ENCODE data around the gene SEC16A. TPM values are rescaled to one million over a fixed set of nuclear protein-coding genes. Genes with fewer than 3 reads are reported as not detected.

Gene SEC16A
- total RNA-seq, 6 experiments from 2014 or later, result 63.2 to 98.6 (median 75.5) TPM

- H3K27ac Mint-ChIP-seq, result no peak overlapping the region
- H3K36me3 Mint-ChIP-seq (ENCODE audit: low read depth), result peaks cover 18% of the 10 kb centered on the region; the same call in 1 of the 2 replicates
- H3K9me3 Mint-ChIP-seq, result no peaks in the 10 kb centered on the region
- no peak for DNase-seq
- no peak for TF ChIP-seq CTCF (IDR thresholded peaks at IDR 0.05)
- peaks cover 9% of the 10 kb centered on the region for H3K4me1 Mint-ChIP-seq (ENCODE audit: low read depth)
- H3K27me3 Mint-ChIP-seq (ENCODE audit: insufficient read depth), result peaks cover 6% of the 10 kb centered on the region
- H3K4me3 Mint-ChIP-seq, result no peak overlapping the region
These were observed 78.7 kb downstream of the SEC16A start for GRCh38 chr9:136403915-136404800.

GRCh38 chr9:136403538-136403914, 79.3 kb downstream of the SEC16A start:
- no peak overlapping the region for H3K27ac Mint-ChIP-seq
- H3K27me3 Mint-ChIP-seq (ENCODE audit: insufficient read depth), result peaks cover 6% of the 10 kb centered on the region
- TF ChIP-seq CTCF (IDR thresholded peaks at IDR 0.05), result no peak
- no peaks in the 10 kb centered on the region for H3K9me3 Mint-ChIP-seq
- no peak overlapping the region for H3K4me3 Mint-ChIP-seq
- peaks cover 9% of the 10 kb centered on the region for H3K4me1 Mint-ChIP-seq (ENCODE audit: low read depth)
- H3K36me3 Mint-ChIP-seq (ENCODE audit: low read depth), result peaks cover 13% of the 10 kb centered on the region; the same call in 1 of the 2 replicates
- DNase-seq, result no peak

- Mint-ChIP-seq H3K27me3 (ENCODE audit: insufficient read depth) (peaks cover 4% of the 10 kb centered on the region), H3K9me3 (no peaks in the 10 kb centered on the region), H3K4me3 (no peak overlapping the region), H3K27ac (peak overlapping the region; percentile 69; the same call in 1 of the 2 replicates), H3K36me3 (ENCODE audit: low read depth) (peaks cover 13% of the 10 kb centered on the region; the same call in 1 of the 2 replicates), H3K4me1 (ENCODE audit: low read depth) (peaks cover 14% of the 10 kb centered on the region)
- no peak for DNase-seq
- no peak for TF ChIP-seq CTCF (IDR thresholded peaks at IDR 0.05)
These were observed 80.8 kb downstream of the SEC16A start for GRCh38 chr9:136402067-136402466.

- H3K27me3 Mint-ChIP-seq (ENCODE audit: insufficient read depth), result peaks cover 4% of the 10 kb centered on the region
- H3K9me3 Mint-ChIP-seq, result no peaks in the 10 kb centered on the region
- H3K27ac Mint-ChIP-seq, result peak overlapping the region; percentile 69
- peaks cover 14% of the 10 kb centered on the region for H3K4me1 Mint-ChIP-seq (ENCODE audit: low read depth)
- no peak overlapping the region for H3K4me3 Mint-ChIP-seq
- DNase-seq, result no peak
- TF ChIP-seq CTCF (IDR thresholded peaks at IDR 0.05), result no peak
- H3K36me3 Mint-ChIP-seq (ENCODE audit: low read depth), result peaks cover 13% of the 10 kb centered on the region; the same call in 1 of the 2 replicates
These were observed 81.5 kb downstream of the SEC16A start for GRCh38 chr9:136401173-136401922.

GRCh38 chr9:136400038-136400834, 82.6 kb downstream of the SEC16A start, which contains the start of gene SNAPC4:
TSS of gene SNAPC4 (minus strand) at chr9:136400170. CDS start at chr9:136398428, 1,742 bp downstream.
- peak; percentile 95 for TF ChIP-seq CTCF (IDR thresholded peaks at IDR 0.05)
- peak within 1 kb of the TSS; percentile 95 for H3K4me3 Mint-ChIP-seq
- DNase-seq, result peak; percentile 65
- H3K9me3 Mint-ChIP-seq, result no peaks in the 10 kb centered on the region
- H3K4me1 Mint-ChIP-seq (ENCODE audit: low read depth), result peaks cover 14% of the 10 kb centered on the region
- H3K27ac Mint-ChIP-seq, result peak within 1 kb of the TSS; percentile 80
- H3K36me3 Mint-ChIP-seq (ENCODE audit: low read depth), result peaks cover 13% of the 10 kb centered on the region; the same call in 1 of the 2 replicates
- H3K27me3 Mint-ChIP-seq (ENCODE audit: insufficient read depth), result peaks cover 4% of the 10 kb centered on the region

Measured in HFFc6 (cell line).